HG03097 (cell line): ENCODE data around the gene TRPM3.
"Not testable (repeated sequence)": the region's sequence is repeated elsewhere in the genome, so short reads cannot be mapped to it uniquely, and the experiment has no call there.

Experiments used
- ATAC-seq: cut with Tn5 transposase; IDR thresholded peaks from one replicate; pipeline ENCODE4 v1.9.1; 2021; ENCODE audit not compliant: unreplicated experiment, low FRiP score

TRPM3 gene

DNA sequence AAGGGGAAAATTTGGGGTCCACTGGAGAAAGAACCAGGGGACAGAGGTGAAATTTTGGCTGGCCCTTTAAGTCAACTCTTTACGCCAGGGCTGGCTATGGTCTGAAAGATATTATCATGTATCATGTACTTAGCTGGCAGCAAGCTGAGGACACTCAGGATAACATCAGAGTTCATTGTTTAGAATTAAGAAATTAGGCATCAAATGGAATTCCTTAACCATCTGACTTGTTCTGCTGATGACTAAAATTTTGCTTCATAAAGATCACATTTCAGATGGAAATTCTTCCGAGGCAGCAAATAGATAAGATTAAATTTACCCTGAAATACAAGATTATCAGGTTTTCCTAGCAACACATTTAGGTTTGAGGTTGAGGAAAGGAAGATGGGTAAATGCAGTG, 437.6 kb downstream of the TRPM3 start:
- no peak for ATAC-seq

DNA sequence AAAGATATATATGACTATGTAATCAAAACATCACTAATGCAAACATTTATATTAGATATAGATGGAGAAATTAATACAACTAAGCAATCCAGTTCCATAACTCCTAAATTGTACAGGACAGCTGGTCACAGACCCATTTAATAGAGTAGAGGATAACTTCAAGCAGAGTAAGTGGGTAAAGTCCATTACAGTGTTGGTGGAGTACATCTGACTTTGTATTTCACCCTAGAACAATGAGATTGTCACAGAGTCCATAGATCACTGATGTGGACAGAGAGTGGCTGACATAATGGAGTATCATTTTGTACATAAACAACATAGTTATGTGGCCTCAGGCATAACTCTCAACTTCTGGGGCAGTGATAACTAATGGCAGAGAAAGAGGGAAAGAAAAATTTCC, 439.1 kb downstream of the TRPM3 start:
- ATAC-seq, result no peak

DNA sequence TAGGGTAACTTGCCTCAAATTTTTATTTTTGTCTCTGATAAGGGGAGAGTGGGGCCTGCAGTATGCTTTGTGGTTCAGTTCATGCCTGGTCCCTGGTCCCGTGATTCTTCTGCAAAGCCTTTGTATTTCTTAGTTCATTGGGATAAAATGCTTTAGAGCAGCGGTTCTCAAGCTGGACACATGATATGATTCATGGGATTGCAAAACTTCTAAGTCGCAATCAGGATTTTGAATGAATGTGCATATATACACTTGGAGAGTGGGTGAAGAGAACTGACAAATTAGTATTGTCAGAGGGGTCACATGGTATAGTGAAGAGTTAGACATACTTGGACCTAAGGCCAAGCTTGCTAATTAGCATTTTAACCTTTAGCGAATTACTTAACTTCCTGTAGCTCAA, 441.6 kb downstream of the TRPM3 start:
- no peak for ATAC-seq

GRCh38 chr9:70678153-70678552, 443.3 kb downstream of the TRPM3 start:
- no peak for ATAC-seq

GRCh38 chr9:70677055-70677735, 444.2 kb downstream of the TRPM3 start:
- no peak for ATAC-seq

DNA sequence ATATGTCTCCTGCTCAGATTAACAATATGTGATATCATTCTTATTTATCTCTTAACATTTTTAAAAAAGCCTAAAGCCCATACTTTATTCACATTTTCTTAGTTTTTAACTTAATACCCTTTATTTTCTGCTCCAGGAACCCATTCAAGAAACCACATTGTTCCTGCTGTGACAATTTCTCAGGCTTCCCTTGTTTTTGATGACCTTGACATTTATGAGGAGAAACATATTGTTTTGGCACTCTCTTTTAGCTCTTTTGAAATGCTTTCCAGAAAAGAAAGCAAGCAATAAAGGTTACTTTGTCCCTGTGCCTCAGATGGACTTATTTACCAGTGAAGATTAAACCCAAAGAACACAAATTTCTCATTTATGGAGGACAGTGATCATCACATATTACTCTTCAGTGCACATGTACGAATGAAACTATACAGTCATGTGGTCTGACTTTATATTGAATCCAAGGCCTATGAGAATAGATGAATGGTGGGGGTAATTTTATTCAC, 445.5 kb downstream of the TRPM3 start:
- ATAC-seq, result no peak

GRCh38 chr9:70673844-70674243, 447.6 kb downstream of the TRPM3 start:
- ATAC-seq, result no peak

DNA sequence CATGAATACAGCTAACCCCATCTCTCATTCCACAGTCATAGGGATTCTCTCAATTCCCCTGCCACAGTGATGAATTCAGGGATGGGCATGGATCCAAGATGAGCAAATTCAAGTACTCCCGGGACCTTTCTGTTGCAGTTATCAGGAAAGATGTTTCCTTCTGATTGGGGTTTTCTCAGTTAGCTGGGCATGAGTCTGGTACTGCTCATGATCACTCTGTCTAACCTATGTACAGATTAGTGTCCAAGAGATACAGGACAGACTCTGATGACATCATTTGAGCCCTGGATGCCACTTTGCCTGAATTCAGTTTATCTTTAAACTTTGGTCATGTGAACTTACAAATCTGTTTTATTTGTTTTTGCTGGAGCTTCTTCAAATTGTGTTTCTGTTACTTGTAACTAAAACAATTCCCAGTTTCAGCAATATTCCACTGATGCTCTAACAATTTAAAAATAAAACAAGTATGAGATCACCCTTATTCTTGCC, 449.2 kb downstream of the TRPM3 start:
- no peak for ATAC-seq

DNA sequence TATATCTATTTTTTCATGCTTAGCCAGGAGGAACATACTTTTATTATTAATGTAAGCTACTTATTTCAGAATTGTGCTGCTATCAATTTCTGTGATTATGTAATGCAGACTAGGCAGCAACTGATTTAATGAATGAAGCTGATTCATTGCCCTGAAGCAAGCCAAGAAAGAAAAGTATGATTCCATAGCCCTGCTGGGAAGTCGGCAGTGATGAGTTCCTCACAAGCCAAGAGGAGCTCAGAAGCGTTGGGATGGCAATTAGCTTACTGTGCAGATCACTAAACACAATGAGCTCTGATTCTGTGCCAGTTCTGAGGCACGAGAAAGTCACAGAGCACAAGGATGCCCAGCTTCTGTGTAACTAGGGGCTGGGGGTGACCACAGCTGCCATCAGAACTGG, 452.7 kb downstream of the TRPM3 start:
- ATAC-seq, result no peak

GRCh38 chr9:70658765-70659164, 462.7 kb downstream of the TRPM3 start:
- no peak for ATAC-seq

DNA sequence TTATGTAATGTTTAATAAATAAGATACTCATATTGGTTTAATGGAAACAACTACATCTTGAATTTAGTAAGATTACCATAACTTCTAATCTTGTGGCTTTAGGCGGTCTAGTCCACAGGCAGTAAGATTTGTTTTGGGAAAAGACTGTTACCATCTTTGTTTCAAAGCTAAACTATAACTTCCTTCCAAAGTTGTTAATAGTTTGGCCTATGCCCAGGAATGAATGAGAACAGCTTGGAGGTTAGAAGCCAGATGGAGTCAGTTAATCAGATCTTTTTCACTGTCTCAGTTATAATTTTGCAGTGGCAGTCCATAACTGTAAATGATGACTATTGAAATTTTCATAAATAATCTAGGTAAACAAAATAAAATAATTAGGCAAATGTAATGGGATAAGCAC, 465.1 kb downstream of the TRPM3 start:
- no peak for ATAC-seq

GRCh38 chr9:70654144-70654543, 467.3 kb downstream of the TRPM3 start:
- ATAC-seq, result no peak

GRCh38 chr9:70644627-70645026, 476.8 kb downstream of the TRPM3 start:
- ATAC-seq, result not testable (repeated sequence)

- ATAC-seq, result no peak
Measured at GRCh38 chr9:70642341-70642740, 479.1 kb downstream of the TRPM3 start.

DNA sequence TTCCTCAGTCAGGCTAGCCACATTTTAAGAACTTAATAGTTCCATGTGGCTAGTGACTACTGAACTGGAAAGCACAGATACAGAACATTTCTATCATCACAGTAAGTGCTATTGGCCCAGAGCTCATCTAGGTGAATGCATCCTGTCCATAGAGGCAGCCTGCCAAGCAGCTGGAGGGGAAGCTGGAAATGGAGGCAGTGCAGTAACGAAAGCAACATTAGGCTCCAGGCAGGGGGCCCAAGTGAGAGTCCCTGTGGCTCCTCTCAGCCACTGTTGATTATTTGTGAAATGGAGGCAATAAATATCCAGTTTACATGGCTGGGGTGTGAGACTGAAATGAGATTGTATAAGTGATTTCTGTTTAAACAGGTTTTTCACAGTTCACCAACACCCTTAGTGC, 479.8 kb downstream of the TRPM3 start:
- no peak for ATAC-seq

DNA sequence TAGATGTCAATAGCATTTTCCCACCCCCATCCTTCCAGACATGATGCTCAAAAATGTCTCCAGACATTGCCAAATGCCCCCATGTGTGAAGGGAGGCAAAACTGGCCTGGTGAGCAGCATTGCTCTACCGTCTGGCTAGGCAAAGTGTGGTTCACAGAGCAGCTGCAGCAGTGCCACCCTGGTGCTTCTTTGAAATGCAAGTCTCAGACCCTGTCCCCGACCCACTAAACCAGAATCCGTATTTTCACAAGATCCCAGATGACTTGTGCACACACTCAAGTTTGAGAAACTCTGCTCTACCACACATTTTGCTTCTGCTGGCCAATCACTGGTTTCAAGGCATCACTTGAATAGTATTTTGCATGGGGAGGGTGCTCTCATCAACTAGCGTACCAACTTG, 480.4 kb downstream of the TRPM3 start:
- no peak for ATAC-seq

- no peak for ATAC-seq
Measured at GRCh38 chr9:70639853-70640814, 481.3 kb downstream of the TRPM3 start.

DNA sequence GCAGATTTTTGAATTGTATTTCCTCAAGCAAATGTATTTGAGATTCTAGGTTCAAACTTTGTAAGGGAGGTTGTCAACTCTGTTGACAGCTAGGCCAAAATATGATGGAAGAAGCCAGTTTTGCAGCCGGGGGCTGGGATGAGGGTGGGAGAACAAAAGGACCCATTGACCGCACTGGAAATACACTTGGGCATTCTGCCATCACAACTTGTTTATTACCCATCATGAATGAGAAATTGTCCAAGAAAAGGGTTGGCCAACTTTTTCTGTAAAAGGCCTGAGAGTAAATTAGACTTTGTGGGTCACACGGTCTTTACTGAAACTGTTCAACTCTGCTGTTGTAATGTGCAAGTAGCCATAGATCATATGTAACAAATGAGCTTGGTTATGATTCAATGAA, 485.6 kb downstream of the TRPM3 start:
- ATAC-seq, result no peak

GRCh38 chr9:70634696-70635095, 486.7 kb downstream of the TRPM3 start:
- ATAC-seq, result no peak

- ATAC-seq, result no peak
Measured at GRCh38 chr9:70630971-70631370, 490.4 kb downstream of the TRPM3 start.

DNA sequence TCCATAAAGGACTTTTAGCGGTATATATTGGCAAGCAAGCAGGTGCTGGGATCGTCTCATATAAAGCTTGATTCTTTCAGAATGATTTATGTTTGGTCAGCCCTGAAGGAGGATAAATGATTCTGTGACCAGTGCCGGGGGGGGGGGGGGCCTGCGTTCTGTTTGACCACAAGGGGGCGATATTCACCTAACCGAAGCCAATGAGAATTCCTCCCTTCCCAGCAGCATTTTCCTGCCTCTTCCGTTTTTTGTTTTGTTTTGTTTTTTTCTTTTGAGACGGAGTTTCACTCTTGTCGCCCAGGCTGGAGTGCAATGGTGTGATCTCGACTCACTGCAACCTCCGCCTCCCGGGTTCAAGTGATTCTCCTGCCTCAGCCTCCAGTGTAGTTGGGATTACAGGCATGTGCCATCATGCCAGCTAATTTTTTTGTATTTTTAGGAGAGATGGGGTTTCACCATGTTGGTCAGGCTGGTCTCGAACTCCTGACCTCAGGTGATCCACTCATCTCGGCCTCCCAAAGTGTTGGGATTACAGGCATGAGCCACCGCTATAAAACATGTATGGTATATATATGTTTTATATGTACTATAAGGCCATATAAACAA, 492.2 kb downstream of the TRPM3 start:
- ATAC-seq, result not testable (repeated sequence)
